GM21529 (cell line): ENCODE results near the gene ANO7.
A peak's percentile ranks its signal among the peaks of the same experiment; 100 is the strongest.

Source experiments
- ATAC-seq: cut with Tn5 transposase; IDR thresholded peaks from one replicate; pipeline ENCODE4 v1.9.1; 2021; ENCODE audit not compliant: unreplicated experiment

ANO7 gene

GRCh38 chr2:241188361-241189092, at the start of gene ANO7:
ANO7 (plus strand) TSS chr2:241188677; CDS start chr2:241190064, 1,387 bp downstream.
- ATAC-seq = no peak

- ATAC-seq = no peak
Observed at GRCh38 chr2:241139531-241140444, 48.7 kb upstream of the ANO7 start.

- no peak for ATAC-seq
Observed at GRCh38 chr2:241140445-241140840, 48.0 kb upstream of the ANO7 start.

GRCh38 chr2:241141214-241141770, 47.2 kb upstream of the ANO7 start:
- ATAC-seq = no peak

GRCh38 chr2:241142063-241142462, 46.4 kb upstream of the ANO7 start:
- ATAC-seq = no peak

GRCh38 chr2:241142593-241142992, 45.9 kb upstream of the ANO7 start:
- ATAC-seq = no peak

GRCh38 chr2:241146286-241146685, 42.2 kb upstream of the ANO7 start:
- ATAC-seq = no peak

GRCh38 chr2:241147336-241147735, 41.1 kb upstream of the ANO7 start:
- no peak for ATAC-seq

- no peak for ATAC-seq
Observed at GRCh38 chr2:241148239-241148638, 40.2 kb upstream of the ANO7 start.

- ATAC-seq = peak; percentile 77
Observed at GRCh38 chr2:241148891-241149674, 39.4 kb upstream of the ANO7 start, which contains the start of gene PASK. PASK (minus strand) TSS chr2:241149472; CDS start chr2:241143032, 6,440 bp downstream.

- peak; percentile 6 for ATAC-seq
Observed at GRCh38 chr2:241149675-241149924, 38.9 kb upstream of the ANO7 start.

GRCh38 chr2:241149925-241150659, 38.4 kb upstream of the ANO7 start, which contains the start of gene PPP1R7:
PPP1R7 (plus strand) TSS chr2:241150467; CDS start chr2:241150496, 29 bp downstream.
- peak; percentile 70 for ATAC-seq

- ATAC-seq = no peak
Observed at GRCh38 chr2:241150660-241151530, 37.6 kb upstream of the ANO7 start.

- ATAC-seq = no peak
Observed at GRCh38 chr2:241151934-241152660, 36.4 kb upstream of the ANO7 start.

- ATAC-seq = no peak
Observed at GRCh38 chr2:241153616-241154015, 34.9 kb upstream of the ANO7 start.

GRCh38 chr2:241154915-241155314, 33.6 kb upstream of the ANO7 start:
- no peak for ATAC-seq

- ATAC-seq = no peak
Observed at GRCh38 chr2:241155936-241156335, 32.5 kb upstream of the ANO7 start.

- ATAC-seq = no peak
Observed at GRCh38 chr2:241156971-241157441, 31.5 kb upstream of the ANO7 start.
